HG03378 (cell line): ENCODE measurements around the gene CENPO.

Experiments used
- ATAC-seq: cut with Tn5 transposase; IDR thresholded peaks from one replicate; pipeline ENCODE4 v1.9.1; 2021; ENCODE audit warnings: mild to moderate bottlenecking, moderate library complexity; ENCODE audit not compliant: unreplicated experiment

Gene CENPO

DNA sequence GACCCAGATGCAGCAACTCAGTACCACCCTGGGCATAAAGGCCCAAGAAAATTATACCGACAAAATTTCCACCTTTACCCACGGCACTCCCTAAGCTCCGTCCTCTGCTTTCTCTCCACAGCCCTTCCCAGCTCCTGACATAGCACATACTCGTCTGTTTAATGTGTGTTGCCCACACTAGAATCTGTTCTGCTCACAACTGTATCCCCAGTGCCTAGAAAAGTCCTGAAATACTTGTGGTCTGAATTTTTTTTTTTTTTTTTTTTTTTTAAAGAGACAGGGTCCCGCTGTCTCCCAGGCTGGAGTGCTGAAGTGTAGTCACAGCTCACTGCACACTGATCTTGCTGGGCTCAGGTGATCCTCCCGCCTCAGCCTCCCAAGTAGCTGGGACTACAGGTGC is 64.5 kb downstream of the CENPO start:
- no peak for ATAC-seq

DNA sequence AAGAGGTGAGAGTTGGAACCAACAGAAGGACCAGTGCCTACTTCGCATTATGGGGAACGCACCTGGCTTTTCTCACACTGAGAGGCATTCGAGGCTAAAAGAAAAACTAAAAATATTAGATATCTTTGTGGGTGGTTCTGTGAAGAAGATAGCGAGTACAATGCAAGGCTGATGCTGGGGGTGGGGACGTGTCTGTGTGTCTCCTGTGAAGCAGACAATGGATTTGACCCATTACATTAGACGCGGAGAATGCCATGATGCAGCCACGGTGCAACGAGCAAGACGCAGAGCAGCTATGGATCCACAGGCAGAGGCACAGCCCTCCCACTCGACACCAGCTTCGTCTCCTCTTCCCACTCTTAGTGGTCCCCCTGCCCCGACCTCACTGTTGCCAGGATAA is 65.8 kb downstream of the CENPO start:
- no peak for ATAC-seq

DNA sequence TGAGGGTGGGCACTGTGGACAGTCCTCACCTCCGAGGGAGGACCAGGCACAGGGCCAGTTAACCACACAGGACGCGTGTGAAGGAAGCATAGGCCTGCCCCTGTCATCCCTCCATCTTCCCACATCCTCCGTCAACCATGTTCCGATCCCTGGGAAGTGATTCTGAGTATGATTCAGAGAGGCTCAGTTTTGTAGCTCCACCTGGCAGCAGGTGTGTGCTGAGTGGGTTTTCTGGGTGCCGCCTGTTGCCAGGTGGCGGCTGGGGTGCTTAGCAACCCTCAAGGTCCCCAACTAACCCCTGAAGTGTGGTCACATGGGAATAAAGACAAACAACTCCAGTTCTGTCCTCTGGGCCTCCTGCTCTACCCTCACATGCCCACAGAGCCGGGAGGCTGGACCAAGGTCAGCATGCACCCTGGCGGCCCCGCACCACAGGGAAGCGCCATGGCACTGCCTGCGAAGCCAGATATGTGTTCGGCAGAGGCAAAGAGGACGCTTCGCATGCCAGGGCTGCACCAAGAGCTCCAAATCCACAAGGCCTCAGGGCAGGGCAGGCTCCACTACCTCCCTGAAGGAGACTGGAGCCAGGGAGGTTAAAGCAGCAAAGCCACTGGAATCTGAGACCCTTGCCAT is 66.9 kb downstream of the CENPO start:
- ATAC-seq: no peak

DNA sequence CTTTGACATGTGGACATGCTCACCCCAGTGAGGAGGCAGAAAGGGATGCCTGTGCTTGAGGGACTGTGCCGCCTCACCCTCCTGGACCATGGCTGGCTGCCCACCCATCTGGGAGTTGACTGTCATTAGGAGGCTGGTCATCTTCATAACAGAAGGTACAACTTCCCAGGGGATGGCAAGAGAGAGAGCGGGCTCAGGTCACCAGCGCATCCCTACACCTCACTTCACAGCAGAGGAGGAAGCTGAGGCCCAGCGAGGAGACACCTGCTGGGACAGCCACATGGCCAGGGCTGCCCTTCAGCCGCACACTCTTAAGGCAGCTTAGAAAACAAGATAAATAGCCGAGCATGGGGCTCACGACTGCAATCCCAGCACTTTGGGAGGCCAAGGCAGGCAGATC is 67.4 kb downstream of the CENPO start:
- ATAC-seq: no peak

DNA sequence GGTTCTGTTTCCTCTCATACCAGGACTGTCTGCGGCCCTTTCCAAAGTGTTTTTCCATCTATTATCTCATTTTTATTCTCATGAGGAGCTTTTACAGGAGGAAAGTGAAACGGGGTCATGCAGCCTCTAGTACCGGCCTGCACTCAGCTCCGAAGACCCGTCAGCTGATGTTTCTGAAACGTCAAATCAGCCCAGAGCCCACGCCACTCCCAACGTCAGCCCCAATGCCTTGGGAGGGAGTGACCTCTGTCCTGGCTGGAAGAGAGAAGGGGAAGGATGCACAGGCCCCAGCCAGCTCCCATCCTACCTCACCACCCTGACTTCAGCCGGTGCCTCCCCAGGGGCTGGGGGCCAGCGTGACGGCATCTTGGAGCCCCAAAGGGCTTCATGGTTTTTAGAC is 68.3 kb downstream of the CENPO start:
- ATAC-seq: no peak

DNA sequence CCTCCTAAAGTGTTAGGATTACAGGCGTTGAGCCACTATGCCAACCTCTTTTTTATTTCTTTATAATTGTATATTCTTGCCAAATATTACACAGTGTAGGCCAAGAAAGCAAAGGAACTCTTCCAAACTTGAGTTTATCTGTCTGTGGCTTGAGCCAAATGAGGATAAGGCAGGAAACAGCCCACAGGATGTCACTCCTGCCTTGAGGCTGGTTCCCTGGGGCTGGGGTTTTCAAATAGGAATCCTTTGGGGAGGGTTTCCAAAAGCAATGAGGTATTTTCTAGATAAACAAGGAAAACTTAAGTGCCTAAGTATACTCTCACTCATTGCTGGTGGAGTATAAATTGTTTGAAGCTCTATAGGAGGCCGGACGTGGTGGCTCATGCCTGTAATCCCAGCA is 70.4 kb downstream of the CENPO start:
- ATAC-seq: no peak

DNA sequence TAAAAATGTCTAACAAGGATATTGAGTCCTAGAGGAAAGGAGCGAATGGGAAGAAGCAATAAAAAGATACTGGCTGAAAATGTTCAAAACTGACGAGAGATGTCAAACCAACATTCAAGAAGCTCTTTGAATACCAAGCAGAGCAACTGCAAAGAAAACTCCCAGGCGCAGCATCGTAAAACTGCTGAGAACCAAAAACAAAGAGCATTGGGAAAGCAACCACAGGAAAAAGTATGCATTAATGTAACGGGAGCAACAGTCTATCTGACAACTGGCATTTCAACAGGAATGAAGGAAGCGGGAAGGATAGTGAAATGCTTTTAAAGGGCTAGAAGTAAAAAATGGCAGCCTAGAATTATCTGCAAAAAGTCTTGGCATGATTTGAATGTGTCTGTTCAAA is 73.7 kb downstream of the CENPO start:
- no peak for ATAC-seq

DNA sequence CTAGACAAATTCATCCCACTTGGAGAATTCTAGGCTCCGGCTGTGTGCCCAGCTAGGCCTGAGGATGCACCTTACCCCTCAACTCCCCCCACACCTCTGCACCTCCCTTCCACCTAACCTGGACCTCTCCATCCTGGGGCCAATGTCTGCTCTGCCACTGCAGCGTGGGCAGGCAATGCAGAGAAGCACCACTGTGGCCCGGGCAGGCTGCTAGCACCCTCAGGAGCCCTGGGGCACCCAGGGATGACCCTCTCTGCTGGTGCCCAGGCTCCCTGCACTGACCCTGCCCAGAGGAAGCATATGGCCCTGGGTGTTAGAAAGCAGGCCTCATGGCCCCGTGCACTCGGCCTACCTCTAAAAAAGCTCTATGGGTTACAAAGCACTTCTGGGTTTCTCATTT is 77.2 kb downstream of the CENPO start:
- ATAC-seq: no peak

DNA sequence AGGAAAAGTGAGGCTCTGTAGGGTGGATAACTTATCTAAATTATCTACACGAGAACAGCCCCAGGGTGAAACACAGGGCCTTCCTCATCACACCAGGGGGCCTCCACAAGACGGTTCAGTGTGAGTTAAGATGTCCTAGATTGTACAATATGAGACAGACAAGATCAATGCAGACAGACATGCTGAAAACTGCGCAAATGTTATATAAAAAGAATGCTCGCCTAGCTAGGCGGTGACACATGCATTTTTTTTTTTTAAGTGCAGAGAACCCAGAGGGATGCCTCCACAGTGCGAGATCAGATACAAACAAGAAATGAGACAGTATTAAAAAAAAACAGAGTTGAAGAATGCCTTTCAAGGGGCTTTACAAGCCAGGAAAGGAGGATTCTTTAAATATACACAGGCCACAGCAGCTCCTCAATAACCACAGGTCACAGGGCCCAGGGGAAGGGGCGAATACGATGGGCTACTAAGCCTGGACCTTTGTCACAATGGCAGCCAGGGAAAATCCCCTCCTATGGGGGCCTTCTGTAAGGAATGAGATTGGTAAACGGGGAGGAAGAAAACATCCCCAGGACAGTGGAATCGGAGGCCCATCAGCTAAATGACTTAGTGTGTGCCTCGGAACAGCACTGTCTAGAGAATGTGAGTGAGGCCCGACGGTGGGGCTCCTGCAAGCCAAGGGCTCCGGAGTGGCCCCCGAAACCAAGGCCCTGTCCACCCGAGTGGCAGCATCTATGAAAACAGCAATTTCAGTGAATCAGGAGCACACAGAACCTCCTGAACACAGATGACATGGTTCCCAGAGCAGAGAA is 77.9 kb downstream of the CENPO start:
- ATAC-seq: no peak

DNA sequence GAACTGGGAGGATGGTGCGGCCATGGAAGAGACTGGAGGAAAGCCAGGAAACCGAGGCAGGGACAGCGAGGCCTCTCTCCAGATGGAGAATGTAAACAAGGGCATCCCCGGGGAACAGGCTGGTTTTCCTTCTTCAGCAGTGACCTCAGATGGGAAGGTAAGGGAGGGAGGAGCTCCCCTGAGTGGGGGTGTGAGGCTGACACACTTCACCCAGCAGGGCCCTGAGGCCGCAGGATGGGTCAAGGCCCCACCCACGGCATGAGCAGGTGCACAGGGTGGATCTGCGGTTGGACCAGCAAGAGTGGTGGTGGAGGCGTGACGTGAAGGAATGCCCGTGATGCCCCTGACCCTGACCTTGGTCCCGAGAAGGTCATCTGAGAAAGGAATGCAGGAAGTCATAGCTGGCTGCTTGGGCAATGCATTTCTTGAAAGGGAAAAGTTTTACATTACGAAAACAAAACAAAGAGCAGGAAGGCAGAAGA is 78.7 kb downstream of the CENPO start:
- ATAC-seq: no peak
